Smooth muscle cell (in vitro differentiated cells): ENCODE results near the gene MYO9B. TPM values are rescaled to one million over a fixed set of nuclear protein-coding genes. Genes with fewer than 3 reads are reported as not detected.

Source experiments
- DNase-seq: peaks from one replicate; lab custom pipeline; 2025; ENCODE audit not compliant: unreplicated experiment; lab: John Stamatoyannopoulos, UW
- H2AFZ ChIP-seq: fragments of 200-600 bp; sonication (generic); 2 replicates; pipeline ENCODE4 v1.6.0; 2016; ENCODE audit warnings: antibody characterized with exemption, low read depth, mild to moderate bottlenecking
- H3F3A ChIP-seq: fragments of 200-600 bp; sonication (generic); 2 replicates; pipeline ENCODE4 v1.6.0; 2017; ENCODE audit warnings: antibody characterized with exemption, low read depth
- H3K27ac ChIP-seq: fragments of 200-600 bp; sonication (generic); 2 replicates; pipeline ENCODE4 v1.5.1; 2016; ENCODE audit warnings: low read depth, mild to moderate bottlenecking
- H3K27me3 ChIP-seq: fragments of 200-600 bp; sonication (generic); 2 replicates; pipeline ENCODE4 v1.6.1; 2016; ENCODE audit warnings: low read depth, mild to moderate bottlenecking
- H3K36me3 ChIP-seq: fragments of 200-600 bp; sonication (generic); 2 replicates; pipeline ENCODE4 v1.5.1; 2016; ENCODE audit warnings: low read depth
- H3K4me1 ChIP-seq: fragments of 200-600 bp; sonication (generic); 2 replicates; pipeline ENCODE4 v1.5.1; 2016; ENCODE audit warnings: low read depth
- H3K4me2 ChIP-seq: fragments of 200-600 bp; sonication (generic); 2 replicates; pipeline ENCODE4 v1.6.0; 2016; ENCODE audit warnings: mild to moderate bottlenecking
- H3K4me3 ChIP-seq: fragments of 200-600 bp; sonication (generic); 2 replicates; pipeline ENCODE4 v1.5.1; 2016; ENCODE audit warnings: mild to moderate bottlenecking
- H3K79me2 ChIP-seq: fragments of 200-600 bp; sonication (generic); 2 replicates; pipeline ENCODE4 v1.6.0; 2016; ENCODE audit warnings: low read depth, mild to moderate bottlenecking
- H3K9ac ChIP-seq: fragments of 200-600 bp; sonication (generic); 2 replicates; pipeline ENCODE4 v1.6.0; 2016; ENCODE audit warnings: low read depth
- H3K9me3 ChIP-seq: fragments of 200-600 bp; sonication (generic); replicated peaks from 2 replicates; pipeline ENCODE4 v1.5.1; 2016; ENCODE audit warnings: low read depth
- H4K20me1 ChIP-seq: fragments of 200-600 bp; sonication (generic); 2 replicates; pipeline ENCODE4 v1.6.0; 2016; ENCODE audit warnings: low read depth
- CTCF ChIP-seq: fragments of 200-600 bp; sonication (generic); IDR thresholded peaks from 2 replicates; pipeline ENCODE4 v1.5.1; 2017; ENCODE audit warnings: borderline replicate concordance, mild to moderate bottlenecking, antibody characterized with exemption; ENCODE audit not compliant: insufficient read depth, poor library complexity, severe bottlenecking
- WGBS: methylation state at CpG from one replicate; pipeline ENCODE4 v1.1.7; 2016; ENCODE audit warnings: low lambda C conversion rate; 5-methylcytosine and 5-hydroxymethylcytosine counted together
- polyA plus RNA-seq: library from polyadenylated mRNA; unstranded; fragments of >200 nt; fragmentation: Nextera tagmentation; extraction: Ambion mirVana; gene quantifications from 2 replicates; pipeline ENCODE4 v1.2.1, GENCODE V29; 2016
- total RNA-seq: library from RNA; depleted of rRNA; stranded (reverse); fragments of >200 nt; gene quantifications from 2 replicates; pipeline ENCODE4 v1.2.3, GENCODE V29; 2014

The MYO9B gene
- total and polyA plus RNA-seq, 2 experiments from 2014 or later = 44.6 to 46.6 TPM

GRCh38 chr19:17170538-17171297 is 95.1 kb downstream of the MYO9B start:
- no peak overlapping the region for H2AFZ ChIP-seq

GRCh38 chr19:17171874-17172273 is 96.3 kb downstream of the MYO9B start:
- 95% methylated on average over 8 of the region's 8 CpGs for WGBS
- no peak for DNase-seq
- no peaks in the 10 kb centered on the region for H3K27me3 ChIP-seq
- H3K79me2 ChIP-seq = no peaks in the 10 kb centered on the region
- H2AFZ ChIP-seq = no peak overlapping the region
- no peaks in the 10 kb centered on the region for H3F3A ChIP-seq
- no peaks in the 10 kb centered on the region for H3K4me1 ChIP-seq
- H3K9ac ChIP-seq = no peak overlapping the region
- H3K9me3 ChIP-seq = no peaks in the 10 kb centered on the region
- TF ChIP-seq CTCF = no peak
- H3K4me3 ChIP-seq = no peak overlapping the region
- no peaks in the 10 kb centered on the region for H4K20me1 ChIP-seq
- peaks cover 8% of the 10 kb centered on the region for H3K36me3 ChIP-seq
- no peak overlapping the region for H3K27ac ChIP-seq
- H3K4me2 ChIP-seq = no peak overlapping the region

More at GRCh38 chr19:17170538-17171297, 95.1 kb downstream of the MYO9B start:
- H3K4me1 ChIP-seq = no peaks in the 10 kb centered on the region
- no peaks in the 10 kb centered on the region for H3K79me2 ChIP-seq
- no peak overlapping the region for H3K4me3 ChIP-seq
- no peak overlapping the region for H3K4me2 ChIP-seq
- no peak for DNase-seq
- no peaks in the 10 kb centered on the region for H3K27me3 ChIP-seq
- no peaks in the 10 kb centered on the region for H3F3A ChIP-seq
- TF ChIP-seq CTCF = no peak
- 97% methylated on average over 13 of the region's 13 CpGs for WGBS
- H3K27ac ChIP-seq = no peak overlapping the region
- no peaks in the 10 kb centered on the region for H4K20me1 ChIP-seq
- no peaks in the 10 kb centered on the region for H3K9me3 ChIP-seq
- peaks cover 17% of the 10 kb centered on the region for H3K36me3 ChIP-seq
- no peak overlapping the region for H3K9ac ChIP-seq

GRCh38 chr19:17172624-17173345 is 97.2 kb downstream of the MYO9B start:
- Histone ChIP-seq H3K9me3 (no peaks in the 10 kb centered on the region), H3K4me1 (no peaks in the 10 kb centered on the region), H3K27ac (no peak overlapping the region), H3K27me3 (no peaks in the 10 kb centered on the region), H2AFZ (no peak overlapping the region), H3K36me3 (peaks cover 6% of the 10 kb centered on the region), H3K9ac (no peak overlapping the region), H4K20me1 (no peaks in the 10 kb centered on the region), H3K79me2 (no peaks in the 10 kb centered on the region), H3F3A (no peaks in the 10 kb centered on the region), H3K4me3 (no peak overlapping the region), H3K4me2 (no peak overlapping the region)
- DNase-seq = no peak
- no peak for TF ChIP-seq CTCF
- WGBS = 92% methylated on average over 33 of the region's 33 CpGs
